MV-4-11 (cell line): ENCODE measurements around the gene RNFT2.

Source experiments
- DNase-seq: peaks from one replicate; lab custom pipeline; 2025; lab: John Stamatoyannopoulos, UW

RNFT2 gene

GRCh38 chr12:116833474-116833873, 95.4 kb downstream of the RNFT2 start:
- no peak for DNase-seq

GRCh38 chr12:116835484-116835883, 97.4 kb downstream of the RNFT2 start:
- DNase-seq = no peak

GRCh38 chr12:116837097-116837496, 99.0 kb downstream of the RNFT2 start:
- no peak for DNase-seq

- DNase-seq = no peak
Measured at GRCh38 chr12:116838365-116838764, 100.2 kb downstream of the RNFT2 start.

- no peak for DNase-seq
Measured at GRCh38 chr12:116839287-116839830, 101.2 kb downstream of the RNFT2 start.

- no peak for DNase-seq
Measured at GRCh38 chr12:116843085-116843484, 105.0 kb downstream of the RNFT2 start.

GRCh38 chr12:116849216-116849615, 111.1 kb downstream of the RNFT2 start:
- DNase-seq = no peak

- no peak for DNase-seq
Measured at GRCh38 chr12:116852303-116852702, 114.2 kb downstream of the RNFT2 start.

- DNase-seq = no peak
Measured at GRCh38 chr12:116853507-116853906, 115.4 kb downstream of the RNFT2 start.

- DNase-seq = no peak
Measured at GRCh38 chr12:116855744-116856470, 117.8 kb downstream of the RNFT2 start.

- DNase-seq = no peak
Measured at GRCh38 chr12:116856729-116857128, 118.6 kb downstream of the RNFT2 start.

GRCh38 chr12:116859079-116859478, 121.0 kb downstream of the RNFT2 start:
- DNase-seq = no peak

- DNase-seq = no peak
Measured at GRCh38 chr12:116860263-116860662, 122.1 kb downstream of the RNFT2 start.

GRCh38 chr12:116861320-116861719, 123.2 kb downstream of the RNFT2 start:
- peak; percentile 87 for DNase-seq

GRCh38 chr12:116862167-116862566, 124.1 kb downstream of the RNFT2 start:
- no peak for DNase-seq

- DNase-seq = no peak
Measured at GRCh38 chr12:116863275-116863767, 125.2 kb downstream of the RNFT2 start.

GRCh38 chr12:116864371-116865160, 126.5 kb downstream of the RNFT2 start:
- DNase-seq = no peak

GRCh38 chr12:116867523-116867922, 129.4 kb downstream of the RNFT2 start:
- DNase-seq = no peak

- DNase-seq = no peak
Measured at GRCh38 chr12:116870306-116870705, 132.2 kb downstream of the RNFT2 start.

GRCh38 chr12:116874324-116874995, 136.3 kb downstream of the RNFT2 start:
- DNase-seq = no peak

- DNase-seq = no peak
Measured at GRCh38 chr12:116876151-116876869, 138.2 kb downstream of the RNFT2 start.
